HepG2 (cell line): Measurements from ENCODE around the gene EXOC3L2. TPM values are rescaled to one million over a fixed set of nuclear protein-coding genes. Genes with fewer than 3 reads are reported as not detected.

Source experiments
- ARHGAP35 ChIP-seq: sonication (generic); formaldehyde crosslinking; IDR thresholded peaks from 2 replicates; pipeline ENCODE4 v1.9.0; 2022; ENCODE audit warnings: mild to moderate bottlenecking, inconsistent platforms, moderate library complexity, missing genetic modification reagents, borderline replicate concordance
- HNRNPL ChIP-seq: fragments of 200-400 bp; formaldehyde crosslinking; IDR thresholded peaks from 2 replicates; pipeline ENCODE4 v1.6.1; 2017; ENCODE audit warnings: mild to moderate bottlenecking, low read depth, low read length
- KAT8 ChIP-seq: IDR thresholded peaks from 2 replicates; pipeline ENCODE4 v1.6.1; 2016; ENCODE audit warnings: missing genetic modification reagents, missing compliant biosample characterization
- MIER2 ChIP-seq: IDR thresholded peaks from 2 replicates; pipeline ENCODE4 v1.6.1; 2016; ENCODE audit warnings: missing biosample characterization, missing genetic modification reagents
- MIXL1 ChIP-seq: IDR thresholded peaks from 2 replicates; pipeline ENCODE4 v1.6.1; 2016
- MXD4 ChIP-seq: IDR thresholded peaks from 2 replicates; pipeline ENCODE4 v1.6.1; 2016; ENCODE audit warnings: mild to moderate bottlenecking, missing biosample characterization, missing genetic modification reagents
- PHF21A ChIP-seq: sonication (generic); formaldehyde crosslinking; IDR thresholded peaks from 2 replicates; pipeline ENCODE4 v1.5.0; 2020; ENCODE audit warnings: mild to moderate bottlenecking, missing genetic modification reagents
- POLR2G ChIP-seq: fragments of 200-400 bp; formaldehyde crosslinking; IDR thresholded peaks from 2 replicates; pipeline ENCODE4 v1.6.1; 2018; ENCODE audit warnings: mild to moderate bottlenecking, low read depth, low read length, moderate library complexity
- SATB2 ChIP-seq: sonication (generic); formaldehyde crosslinking; IDR thresholded peaks from 2 replicates; pipeline ENCODE4 v1.5.0; 2020; ENCODE audit warnings: missing genetic modification reagents
- ZBTB42 ChIP-seq: sonication (generic); formaldehyde crosslinking; IDR thresholded peaks from 2 replicates; pipeline ENCODE4 v1.5.0; 2020; ENCODE audit warnings: mild to moderate bottlenecking, missing genetic modification reagents
- ZNF20 ChIP-seq: sonication (generic); formaldehyde crosslinking; IDR thresholded peaks from 2 replicates; pipeline ENCODE4 v1.4.0; 2020; ENCODE audit warnings: mild to moderate bottlenecking, moderate library complexity, missing genetic modification reagents
- ZNF350 ChIP-seq: sonication (generic); formaldehyde crosslinking; IDR thresholded peaks from 2 replicates; pipeline ENCODE4 v1.4.0; 2020; ENCODE audit warnings: mild to moderate bottlenecking, low read depth, missing genetic modification reagents, borderline replicate concordance
- ZNF501 ChIP-seq: sonication (generic); formaldehyde crosslinking; IDR thresholded peaks from 2 replicates; pipeline ENCODE4 v1.5.1; 2020; ENCODE audit warnings: mild to moderate bottlenecking, moderate library complexity, missing genetic modification reagents
- polyA plus RNA-seq, 8 experiments: library from polyadenylated mRNA; depleted of rRNA in 3 of 8; stranded (reverse) in 7 of 8; unstranded in 1 of 8; fragments of >200 nt; fragmentation: Illumina TruSeq in 4 of 8; extraction: Trizol in 4 of 8; gene quantifications; 2 replicates each; pipeline versions ENCODE4 v1.2.1 to v1.2.3, GENCODE V29; 2011 to 2016; ENCODE audit warnings: low read depth in 4 of 8, missing spikeins in 1 of 8, mixed read lengths in 1 of 8; ENCODE audit not compliant: insufficient read depth in 1 of 8
- total RNA-seq, 5 experiments: library from RNA; depleted of rRNA; stranded (reverse); fragments of >200 nt; fragmentation: Illumina TruSeq; extraction: Trizol; gene quantifications; 2 replicates each; pipeline ENCODE4 v1.2.3, GENCODE V29; 2016; ENCODE audit warnings: low read depth in 1 of 5
- TF ChIP-seq, protein P1 (sequence below): sonication (generic); IDR thresholded peaks from 2 replicates; pipeline ENCODE4 v1.6.1; 2016; ENCODE audit warnings: low read depth, borderline replicate concordance
- TF ChIP-seq, protein P2 (sequence below): IDR thresholded peaks from 2 replicates; pipeline ENCODE4 v1.6.1; 2016
- TF ChIP-seq, protein P3 (sequence below): sonication (generic); formaldehyde crosslinking; conservative IDR thresholded peaks from 2 replicates; pipeline ENCODE4 v1.4.0; 2020; ENCODE audit warnings: mild to moderate bottlenecking, missing genetic modification reagents, moderate library complexity
- TF ChIP-seq, protein P4 (sequence below): IDR thresholded peaks from 2 replicates; pipeline ENCODE4 v1.6.1; 2018; ENCODE audit warnings: missing genetic modification reagents
- TF ChIP-seq, protein P5 (sequence below): sonication (generic); formaldehyde crosslinking; IDR thresholded peaks from 2 replicates; pipeline ENCODE4 v1.5.0; 2020; ENCODE audit warnings: mild to moderate bottlenecking, missing genetic modification reagents, borderline replicate concordance

Gene EXOC3L2
- total and polyA plus RNA-seq, 2 of the 13 experiments (the other 11 are each of a cell fraction or from before 2014, with no cell fraction given), result 0.21 TPM; not detected in 1

DNA sequence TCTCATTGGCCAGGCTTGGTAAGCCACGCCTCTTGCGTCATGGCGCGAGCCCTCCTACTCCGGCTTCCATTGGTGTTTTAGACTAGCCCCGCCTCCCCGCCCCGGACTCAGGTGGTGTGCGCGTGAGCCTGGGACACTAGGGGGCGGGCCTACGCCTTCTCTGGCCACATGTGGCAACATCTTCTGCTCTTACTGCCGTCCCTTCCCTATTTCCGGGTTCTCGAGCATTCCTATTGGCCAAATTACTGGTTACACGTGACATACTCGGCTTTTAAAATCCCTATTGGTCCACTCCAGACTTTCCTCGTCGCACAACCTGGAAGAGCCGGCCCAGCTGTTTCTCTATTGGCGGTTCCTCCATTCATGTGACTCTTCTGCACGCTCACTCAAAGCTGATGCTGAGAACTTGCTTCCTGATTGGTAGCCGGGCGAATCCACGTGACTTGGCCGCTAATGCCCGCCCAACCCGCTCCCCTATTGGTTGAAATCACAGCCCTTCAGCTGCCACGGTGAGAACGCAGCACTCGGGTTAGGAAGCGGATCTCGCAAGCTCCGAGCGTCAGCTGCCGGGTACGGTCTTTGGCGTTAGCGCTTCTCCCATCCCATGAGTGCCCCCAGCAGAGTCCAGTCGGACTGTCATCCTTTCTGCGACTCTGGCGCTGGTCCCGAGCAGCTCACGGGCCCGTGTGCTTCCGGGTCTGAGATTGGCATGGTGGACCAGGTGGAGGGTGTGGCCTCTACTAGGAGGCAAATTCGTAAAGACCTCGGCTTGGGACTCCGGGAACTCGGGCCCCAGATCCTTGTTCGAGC is 66.7 kb downstream of the EXOC3L2 start, which contains the start of gene BLOC1S3 (continued):
- TF ChIP-seq, protein P1, sequence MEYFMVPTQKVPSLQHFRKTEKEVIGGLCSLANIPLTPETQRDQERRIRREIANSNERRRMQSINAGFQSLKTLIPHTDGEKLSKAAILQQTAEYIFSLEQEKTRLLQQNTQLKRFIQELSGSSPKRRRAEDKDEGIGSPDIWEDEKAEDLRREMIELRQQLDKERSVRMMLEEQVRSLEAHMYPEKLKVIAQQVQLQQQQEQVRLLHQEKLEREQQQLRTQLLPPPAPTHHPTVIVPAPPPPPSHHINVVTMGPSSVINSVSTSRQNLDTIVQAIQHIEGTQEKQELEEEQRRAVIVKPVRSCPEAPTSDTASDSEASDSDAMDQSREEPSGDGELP, result peak; percentile 55
- TF ChIP-seq ZNF501 (CRISPR knock-in tag) (peak; percentile 82), SATB2 (CRISPR knock-in tag) (0 out of 2 replicates have a peak, but pooled peaks have one; percentile 37), ARHGAP35 (CRISPR knock-in tag) (0 out of 2 replicates have a peak, but pooled peaks have one; percentile 22), POLR2G (peak; percentile 1; the same call in 1 of the 2 replicates), MIER2 (CRISPR knock-in tag) (no peak), HNRNPL (0 out of 2 replicates have a peak, but pooled peaks have one; percentile 35), ZBTB42 (CRISPR knock-in tag) (no peak), ZNF20 (CRISPR knock-in tag) (no peak), MIXL1 (CRISPR knock-in tag) (0 out of 2 replicates have a peak, but pooled peaks have one; percentile 7), MXD4 (CRISPR knock-in tag) (peak; percentile 72; the same call in 1 of the 2 replicates), KAT8 (CRISPR knock-in tag) (peak; percentile 90), PHF21A (CRISPR knock-in tag) (peak; percentile 68), ZNF350 (CRISPR knock-in tag) (peak; percentile 42; the same call in 1 of the 2 replicates)
- TF ChIP-seq, protein P2, sequence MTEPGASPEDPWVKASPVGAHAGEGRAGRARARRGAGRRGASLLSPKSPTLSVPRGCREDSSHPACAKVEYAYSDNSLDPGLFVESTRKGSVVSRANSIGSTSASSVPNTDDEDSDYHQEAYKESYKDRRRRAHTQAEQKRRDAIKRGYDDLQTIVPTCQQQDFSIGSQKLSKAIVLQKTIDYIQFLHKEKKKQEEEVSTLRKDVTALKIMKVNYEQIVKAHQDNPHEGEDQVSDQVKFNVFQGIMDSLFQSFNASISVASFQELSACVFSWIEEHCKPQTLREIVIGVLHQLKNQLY (CRISPR knock-in tag), result peak; percentile 40; the same call in 1 of the 2 replicates
- TF ChIP-seq, protein P3, sequence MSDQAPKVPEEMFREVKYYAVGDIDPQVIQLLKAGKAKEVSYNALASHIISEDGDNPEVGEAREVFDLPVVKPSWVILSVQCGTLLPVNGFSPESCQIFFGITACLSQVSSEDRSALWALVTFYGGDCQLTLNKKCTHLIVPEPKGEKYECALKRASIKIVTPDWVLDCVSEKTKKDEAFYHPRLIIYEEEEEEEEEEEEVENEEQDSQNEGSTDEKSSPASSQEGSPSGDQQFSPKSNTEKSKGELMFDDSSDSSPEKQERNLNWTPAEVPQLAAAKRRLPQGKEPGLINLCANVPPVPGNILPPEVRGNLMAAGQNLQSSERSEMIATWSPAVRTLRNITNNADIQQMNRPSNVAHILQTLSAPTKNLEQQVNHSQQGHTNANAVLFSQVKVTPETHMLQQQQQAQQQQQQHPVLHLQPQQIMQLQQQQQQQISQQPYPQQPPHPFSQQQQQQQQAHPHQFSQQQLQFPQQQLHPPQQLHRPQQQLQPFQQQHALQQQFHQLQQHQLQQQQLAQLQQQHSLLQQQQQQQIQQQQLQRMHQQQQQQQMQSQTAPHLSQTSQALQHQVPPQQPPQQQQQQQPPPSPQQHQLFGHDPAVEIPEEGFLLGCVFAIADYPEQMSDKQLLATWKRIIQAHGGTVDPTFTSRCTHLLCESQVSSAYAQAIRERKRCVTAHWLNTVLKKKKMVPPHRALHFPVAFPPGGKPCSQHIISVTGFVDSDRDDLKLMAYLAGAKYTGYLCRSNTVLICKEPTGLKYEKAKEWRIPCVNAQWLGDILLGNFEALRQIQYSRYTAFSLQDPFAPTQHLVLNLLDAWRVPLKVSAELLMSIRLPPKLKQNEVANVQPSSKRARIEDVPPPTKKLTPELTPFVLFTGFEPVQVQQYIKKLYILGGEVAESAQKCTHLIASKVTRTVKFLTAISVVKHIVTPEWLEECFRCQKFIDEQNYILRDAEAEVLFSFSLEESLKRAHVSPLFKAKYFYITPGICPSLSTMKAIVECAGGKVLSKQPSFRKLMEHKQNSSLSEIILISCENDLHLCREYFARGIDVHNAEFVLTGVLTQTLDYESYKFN (CRISPR knock-in tag), result 0 out of 2 replicates have a peak, but pooled peaks have one; percentile 14
- TF ChIP-seq, protein P4, sequence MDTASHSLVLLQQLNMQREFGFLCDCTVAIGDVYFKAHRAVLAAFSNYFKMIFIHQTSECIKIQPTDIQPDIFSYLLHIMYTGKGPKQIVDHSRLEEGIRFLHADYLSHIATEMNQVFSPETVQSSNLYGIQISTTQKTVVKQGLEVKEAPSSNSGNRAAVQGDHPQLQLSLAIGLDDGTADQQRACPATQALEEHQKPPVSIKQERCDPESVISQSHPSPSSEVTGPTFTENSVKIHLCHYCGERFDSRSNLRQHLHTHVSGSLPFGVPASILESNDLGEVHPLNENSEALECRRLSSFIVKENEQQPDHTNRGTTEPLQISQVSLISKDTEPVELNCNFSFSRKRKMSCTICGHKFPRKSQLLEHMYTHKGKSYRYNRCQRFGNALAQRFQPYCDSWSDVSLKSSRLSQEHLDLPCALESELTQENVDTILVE (CRISPR knock-in tag), result peak; percentile 51; the same call in 1 of the 2 replicates
- TF ChIP-seq, protein P5, sequence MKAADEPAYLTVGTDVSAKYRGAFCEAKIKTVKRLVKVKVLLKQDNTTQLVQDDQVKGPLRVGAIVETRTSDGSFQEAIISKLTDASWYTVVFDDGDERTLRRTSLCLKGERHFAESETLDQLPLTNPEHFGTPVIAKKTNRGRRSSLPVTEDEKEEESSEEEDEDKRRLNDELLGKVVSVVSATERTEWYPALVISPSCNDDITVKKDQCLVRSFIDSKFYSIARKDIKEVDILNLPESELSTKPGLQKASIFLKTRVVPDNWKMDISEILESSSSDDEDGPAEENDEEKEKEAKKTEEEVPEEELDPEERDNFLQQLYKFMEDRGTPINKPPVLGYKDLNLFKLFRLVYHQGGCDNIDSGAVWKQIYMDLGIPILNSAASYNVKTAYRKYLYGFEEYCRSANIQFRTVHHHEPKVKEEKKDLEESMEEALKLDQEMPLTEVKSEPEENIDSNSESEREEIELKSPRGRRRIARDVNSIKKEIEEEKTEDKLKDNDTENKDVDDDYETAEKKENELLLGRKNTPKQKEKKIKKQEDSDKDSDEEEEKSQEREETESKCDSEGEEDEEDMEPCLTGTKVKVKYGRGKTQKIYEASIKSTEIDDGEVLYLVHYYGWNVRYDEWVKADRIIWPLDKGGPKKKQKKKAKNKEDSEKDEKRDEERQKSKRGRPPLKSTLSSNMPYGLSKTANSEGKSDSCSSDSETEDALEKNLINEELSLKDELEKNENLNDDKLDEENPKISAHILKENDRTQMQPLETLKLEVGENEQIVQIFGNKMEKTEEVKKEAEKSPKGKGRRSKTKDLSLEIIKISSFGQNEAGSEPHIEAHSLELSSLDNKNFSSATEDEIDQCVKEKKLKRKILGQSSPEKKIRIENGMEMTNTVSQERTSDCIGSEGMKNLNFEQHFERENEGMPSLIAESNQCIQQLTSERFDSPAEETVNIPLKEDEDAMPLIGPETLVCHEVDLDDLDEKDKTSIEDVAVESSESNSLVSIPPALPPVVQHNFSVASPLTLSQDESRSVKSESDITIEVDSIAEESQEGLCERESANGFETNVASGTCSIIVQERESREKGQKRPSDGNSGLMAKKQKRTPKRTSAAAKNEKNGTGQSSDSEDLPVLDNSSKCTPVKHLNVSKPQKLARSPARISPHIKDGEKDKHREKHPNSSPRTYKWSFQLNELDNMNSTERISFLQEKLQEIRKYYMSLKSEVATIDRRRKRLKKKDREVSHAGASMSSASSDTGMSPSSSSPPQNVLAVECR (CRISPR knock-in tag), result peak; percentile 97
